OCI-LY3 (cell line): Measurements from ENCODE around the gene ALDOC.
"Not testable (repeated sequence)": the region's sequence is repeated elsewhere in the genome, so short reads cannot be mapped to it uniquely, and the experiment has no call there.

ENCODE experiments used
- H2AFZ ChIP-seq: fragments of 200-600, 300-600 bp; shearing (Covaris generic); 2 replicates; pipeline ENCODE4 v1.6.0; 2014; ENCODE audit warnings: antibody characterized with exemption, low read depth, low read length
- H3K27ac ChIP-seq: fragments of 200-600, 300-600 bp; sonication (generic); 2 replicates; pipeline ENCODE4 v1.5.1; 2014; ENCODE audit warnings: mild to moderate bottlenecking, low read length, moderate library complexity, mixed read lengths
- H3K27me3 ChIP-seq: fragments of 200-600, 300-600 bp; sonication (generic); 2 replicates; pipeline ENCODE4 v1.6.1; 2014; ENCODE audit warnings: low read depth, low read length, mixed read lengths
- H3K36me3 ChIP-seq: fragments of 200-600, 300-600 bp; sonication (generic); replicated peaks from 2 replicates; pipeline ENCODE3; 2014; ENCODE audit warnings: low read depth, low read length, mixed read lengths
- H3K4me1 ChIP-seq: fragments of 300-600, 200-600 bp; sonication (generic); 2 replicates; pipeline ENCODE4 v1.6.1; 2014; ENCODE audit warnings: low read length, mixed read lengths
- H3K4me2 ChIP-seq: fragments of 200-600, 300-600 bp; sonication (generic); 2 replicates; pipeline ENCODE4 v1.6.1; 2014; ENCODE audit warnings: low read length, mixed read lengths
- H3K4me3 ChIP-seq: fragments of 300-600, 200-600 bp; sonication (generic); 2 replicates; pipeline ENCODE4 v1.5.1; 2014; ENCODE audit warnings: antibody characterized with exemption, mild to moderate bottlenecking, low read length, moderate library complexity
- H3K79me2 ChIP-seq: fragments of 300-600, 200-600 bp; shearing (Covaris generic); 2 replicates; pipeline ENCODE4 v1.6.1; 2014; ENCODE audit warnings: mild to moderate bottlenecking, low read length, mixed read lengths
- H3K9ac ChIP-seq: fragments of 300-600, 200-600 bp; shearing (Covaris generic); 2 replicates; pipeline ENCODE4 v1.6.0; 2014; ENCODE audit warnings: mild to moderate bottlenecking, low read length, moderate library complexity
- H3K9me3 ChIP-seq: fragments of 200-600, 300-600 bp; shearing (Covaris generic); 2 replicates; pipeline ENCODE4 v1.6.1; 2014; ENCODE audit warnings: low read length, mixed read lengths; ENCODE audit not compliant: insufficient read depth
- H4K20me1 ChIP-seq: fragments of 200-600, 300-600 bp; sonication (generic); 2 replicates; pipeline ENCODE4 v1.6.1; 2016; ENCODE audit warnings: low read length, mixed read lengths; ENCODE audit not compliant: insufficient read depth
- EZH2phosphoT487 ChIP-seq: fragments of 200-600 bp; shearing (Covaris generic); IDR thresholded peaks from 2 replicates; pipeline ENCODE4 v1.6.1; 2018; ENCODE audit warnings: antibody characterized with exemption, mixed run types, low read depth
- TF ChIP-seq, protein P1 (sequence below): fragments of 200-600, 300-600 bp; sonication (generic); IDR thresholded peaks from 2 replicates; pipeline ENCODE4 v1.5.1; 2014; ENCODE audit warnings: antibody characterized with exemption, low read length, low read depth

The ALDOC gene

DNA sequence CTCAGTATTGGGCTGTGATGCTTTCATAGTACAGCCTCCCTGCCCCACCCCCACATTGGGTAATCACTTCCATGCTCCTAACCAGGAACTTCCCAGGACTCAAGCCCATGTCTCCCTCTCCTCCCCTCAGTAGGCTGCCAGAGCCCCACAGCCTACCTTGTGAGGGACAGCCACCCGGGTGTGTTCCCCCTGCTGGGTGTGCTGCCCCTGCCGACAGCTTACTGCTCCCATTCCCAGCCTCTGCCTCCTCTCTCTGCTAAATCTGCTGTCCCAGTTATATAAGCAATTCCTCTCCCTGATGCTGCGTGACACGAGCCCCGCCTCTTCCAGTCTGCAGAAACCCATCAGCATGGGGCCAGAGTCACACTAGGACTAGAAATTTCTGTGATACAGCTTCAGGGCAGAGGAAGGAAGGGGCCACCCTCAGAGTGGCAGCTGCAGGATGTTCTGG, 37.3 kb upstream of the ALDOC start, which contains the start of gene RSKR:
Gene RSKR (minus strand): TSS at position 255 of the 451 bp plus-strand sequence. CDS start 24 bp downstream, at position 231.
- no peaks in the 10 kb centered on the region for H3K79me2 ChIP-seq
- no peak within 1 kb of the TSS for H3K4me3 ChIP-seq
- TF ChIP-seq, protein P1, sequence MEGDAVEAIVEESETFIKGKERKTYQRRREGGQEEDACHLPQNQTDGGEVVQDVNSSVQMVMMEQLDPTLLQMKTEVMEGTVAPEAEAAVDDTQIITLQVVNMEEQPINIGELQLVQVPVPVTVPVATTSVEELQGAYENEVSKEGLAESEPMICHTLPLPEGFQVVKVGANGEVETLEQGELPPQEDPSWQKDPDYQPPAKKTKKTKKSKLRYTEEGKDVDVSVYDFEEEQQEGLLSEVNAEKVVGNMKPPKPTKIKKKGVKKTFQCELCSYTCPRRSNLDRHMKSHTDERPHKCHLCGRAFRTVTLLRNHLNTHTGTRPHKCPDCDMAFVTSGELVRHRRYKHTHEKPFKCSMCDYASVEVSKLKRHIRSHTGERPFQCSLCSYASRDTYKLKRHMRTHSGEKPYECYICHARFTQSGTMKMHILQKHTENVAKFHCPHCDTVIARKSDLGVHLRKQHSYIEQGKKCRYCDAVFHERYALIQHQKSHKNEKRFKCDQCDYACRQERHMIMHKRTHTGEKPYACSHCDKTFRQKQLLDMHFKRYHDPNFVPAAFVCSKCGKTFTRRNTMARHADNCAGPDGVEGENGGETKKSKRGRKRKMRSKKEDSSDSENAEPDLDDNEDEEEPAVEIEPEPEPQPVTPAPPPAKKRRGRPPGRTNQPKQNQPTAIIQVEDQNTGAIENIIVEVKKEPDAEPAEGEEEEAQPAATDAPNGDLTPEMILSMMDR: no peak
- no peak for TF ChIP-seq EZH2phosphoT487
- 0 out of 2 replicates have a peak, but pooled peaks cover 11% of the 10 kb centered on the region for H4K20me1 ChIP-seq
- H3K9ac ChIP-seq: no peak within 1 kb of the TSS
- H3K4me2 ChIP-seq: no peak within 1 kb of the TSS
- H2AFZ ChIP-seq: no peak within 1 kb of the TSS
- peaks cover 15% of the 10 kb centered on the region for H3K4me1 ChIP-seq
- no peaks in the 10 kb centered on the region for H3K27me3 ChIP-seq
- H3K36me3 ChIP-seq: peaks cover 81% of the 10 kb centered on the region
- no peaks in the 10 kb centered on the region for H3K9me3 ChIP-seq
- H3K27ac ChIP-seq: no peak within 1 kb of the TSS; the same call in 1 of the 2 replicates

DNA sequence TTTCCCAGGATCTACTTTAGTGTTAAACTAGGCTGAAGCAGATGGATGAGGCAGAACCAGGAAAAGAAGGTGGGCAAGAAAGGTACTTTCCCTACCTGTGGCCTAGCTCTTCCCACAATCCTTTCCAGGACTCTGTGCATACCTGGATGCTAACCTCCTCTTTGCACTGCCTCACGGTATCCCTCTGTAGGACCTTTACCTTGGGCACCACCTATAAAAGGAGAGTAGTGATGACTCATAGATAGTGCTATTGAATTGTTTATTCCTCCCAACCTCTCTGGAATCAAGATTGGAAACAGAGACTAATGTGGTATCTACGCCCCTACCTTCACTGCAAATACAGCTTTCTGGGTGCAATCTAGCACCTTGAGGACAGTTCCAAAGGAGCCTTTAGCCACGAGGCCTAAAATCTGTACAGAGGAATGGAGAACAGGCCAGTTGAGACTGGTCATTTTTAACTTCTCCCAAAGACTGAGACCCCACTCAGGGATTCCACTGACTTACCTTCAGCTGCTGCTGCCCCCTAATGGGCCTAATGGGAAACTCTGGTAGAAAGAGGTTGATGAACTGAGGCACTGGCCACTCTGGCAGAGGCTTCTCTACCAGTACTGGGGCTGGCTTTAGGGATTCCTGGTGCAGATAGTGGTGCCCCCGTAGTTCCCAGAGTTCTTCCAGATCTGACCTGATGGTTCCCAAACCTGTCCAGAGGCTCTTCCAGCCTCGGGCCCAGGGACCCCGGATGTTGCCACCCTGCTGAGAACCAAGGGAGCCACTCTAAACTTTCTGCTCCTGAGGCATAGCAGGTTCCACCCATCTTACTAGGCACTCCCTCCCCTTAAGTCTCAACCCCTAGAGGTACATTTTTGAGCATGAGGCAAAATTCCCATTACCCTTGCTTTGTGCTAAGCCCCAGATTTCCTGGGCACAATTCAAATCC, 36.5 kb upstream of the ALDOC start:
- H3K79me2 ChIP-seq: no peaks in the 10 kb centered on the region
- peaks cover 74% of the 10 kb centered on the region for H3K36me3 ChIP-seq
- peaks cover 15% of the 10 kb centered on the region for H3K4me1 ChIP-seq
- H3K4me2 ChIP-seq: no peak overlapping the region
- no peak overlapping the region for H3K9ac ChIP-seq
- no peak overlapping the region for H2AFZ ChIP-seq
- H3K4me3 ChIP-seq: no peak overlapping the region
- TF ChIP-seq, protein P1: peak; percentile 75
- TF ChIP-seq EZH2phosphoT487: no peak
- H3K9me3 ChIP-seq: no peaks in the 10 kb centered on the region
- no peaks in the 10 kb centered on the region for H3K27me3 ChIP-seq
- 0 out of 2 replicates have a peak, but pooled peaks cover 11% of the 10 kb centered on the region for H4K20me1 ChIP-seq
- H3K27ac ChIP-seq: no peak overlapping the region

DNA sequence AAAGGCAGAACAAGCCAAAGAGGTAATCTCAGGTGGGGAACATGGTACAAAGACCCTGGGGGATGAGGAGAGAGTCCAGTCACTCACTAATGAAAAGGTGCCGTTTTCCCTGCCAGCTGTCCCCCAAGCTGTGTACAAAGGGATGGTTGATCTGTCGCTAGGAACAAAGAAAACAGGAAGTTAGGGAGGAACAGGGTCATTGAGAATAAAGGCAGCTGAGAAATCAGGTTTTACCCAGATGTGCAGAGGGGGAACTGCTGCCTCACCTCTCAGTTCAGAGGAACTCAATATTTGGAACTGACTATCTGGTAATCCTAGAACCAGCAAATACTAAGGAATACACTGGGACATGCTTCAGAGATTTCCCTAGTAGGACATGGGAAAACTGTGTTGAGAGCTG, 35.8 kb upstream of the ALDOC start:
- peaks cover 74% of the 10 kb centered on the region for H3K36me3 ChIP-seq
- TF ChIP-seq EZH2phosphoT487: no peak
- TF ChIP-seq, protein P1: no peak
- H2AFZ ChIP-seq: no peak overlapping the region
- peaks cover 15% of the 10 kb centered on the region for H3K4me1 ChIP-seq
- no peak overlapping the region for H3K4me2 ChIP-seq
- 0 out of 2 replicates have a peak, but pooled peaks cover 11% of the 10 kb centered on the region for H4K20me1 ChIP-seq
- no peak overlapping the region for H3K27ac ChIP-seq
- H3K4me3 ChIP-seq: no peak overlapping the region
- no peaks in the 10 kb centered on the region for H3K27me3 ChIP-seq
- H3K9ac ChIP-seq: no peak overlapping the region
- H3K9me3 ChIP-seq: no peaks in the 10 kb centered on the region
- no peaks in the 10 kb centered on the region for H3K79me2 ChIP-seq

DNA sequence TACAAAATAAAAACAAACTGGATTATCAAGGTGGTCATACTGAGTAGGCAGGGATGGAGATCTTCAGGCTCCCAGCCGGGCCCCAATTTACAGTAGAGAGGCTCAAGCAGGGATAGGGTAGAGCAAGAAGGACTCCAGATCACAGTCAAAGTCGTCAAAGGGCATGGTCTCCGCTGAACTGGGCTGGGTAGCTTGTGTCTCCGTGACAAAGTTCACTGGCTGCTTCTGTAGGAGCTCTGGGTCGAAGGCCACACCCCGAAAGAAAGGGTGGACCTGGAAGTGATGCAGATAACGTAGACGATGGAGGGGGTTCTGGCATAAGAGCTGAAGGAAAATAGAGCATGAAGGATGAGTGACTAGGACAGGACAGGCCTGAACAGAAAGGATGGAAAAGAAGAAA, 33.7 kb upstream of the ALDOC start:
- Histone ChIP-seq H3K4me2 (no peak overlapping the region), H3K4me3 (no peak overlapping the region), H4K20me1 (0 out of 2 replicates have a peak, but pooled peaks cover 6% of the 10 kb centered on the region), H3K4me1 (peaks cover 6% of the 10 kb centered on the region), H3K9ac (no peak overlapping the region), H3K9me3 (no peaks in the 10 kb centered on the region), H3K79me2 (no peaks in the 10 kb centered on the region), H3K27me3 (no peaks in the 10 kb centered on the region), H3K36me3 (peaks cover 60% of the 10 kb centered on the region), H2AFZ (no peak overlapping the region), H3K27ac (no peak overlapping the region)
- TF ChIP-seq EZH2phosphoT487: no peak
- TF ChIP-seq, protein P1: no peak

DNA sequence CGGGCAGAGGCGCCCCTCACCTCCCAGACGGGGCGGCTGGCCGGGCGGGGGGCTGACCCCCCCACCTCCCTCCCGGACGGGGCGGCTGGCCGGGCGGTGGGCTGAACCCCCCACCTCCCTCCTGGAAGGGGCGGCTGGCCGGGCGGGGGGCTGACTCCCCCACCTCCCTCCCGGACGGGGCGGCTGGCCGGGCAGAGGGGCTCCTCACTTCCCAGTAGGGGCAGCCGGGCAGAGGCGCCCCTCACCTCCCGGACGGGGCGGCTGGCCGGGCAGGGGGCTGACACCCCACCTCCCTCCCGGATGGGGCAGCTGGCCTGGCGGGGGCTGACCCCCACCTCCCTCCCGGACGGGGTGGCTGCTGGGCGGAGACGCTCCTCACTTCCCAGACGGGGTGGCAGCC, 27.3 kb upstream of the ALDOC start:
- H3K79me2 ChIP-seq, H4K20me1 ChIP-seq, H3K4me3 ChIP-seq, H3K9ac ChIP-seq, H3K9me3 ChIP-seq, H3K27ac ChIP-seq, H3K4me1 ChIP-seq, H3K4me2 ChIP-seq, H3K36me3 ChIP-seq, H3K27me3 ChIP-seq, H2AFZ ChIP-seq: not testable (repeated sequence)
